GM19351 (cell line): ENCODE results near the gene VPS13D.
"Not testable (repeated sequence)": the region's sequence is repeated elsewhere in the genome, so short reads cannot be mapped to it uniquely, and the experiment has no call there.

Source experiments
- ATAC-seq: cut with Tn5 transposase; IDR thresholded peaks from one replicate; pipeline ENCODE4 v1.9.1; 2021; ENCODE audit warnings: mild to moderate bottlenecking, moderate library complexity; ENCODE audit not compliant: unreplicated experiment

VPS13D gene

GRCh38 chr1:12224092-12224491, 5.7 kb upstream of the VPS13D start:
- not testable (repeated sequence) for ATAC-seq

GRCh38 chr1:12228979-12229378, 851 bp upstream of the VPS13D start:
- no peak for ATAC-seq

- no peak for ATAC-seq
Measured at GRCh38 chr1:12229386-12229834, 420 bp upstream of the VPS13D start.

GRCh38 chr1:12230549-12231275, 882 bp downstream of the VPS13D start:
- ATAC-seq = peak; percentile 28

- no peak for ATAC-seq
Measured at GRCh38 chr1:12231276-12231595, 1.4 kb downstream of the VPS13D start.

GRCh38 chr1:12232221-12232620, 2.4 kb downstream of the VPS13D start:
- ATAC-seq = no peak

- no peak for ATAC-seq
Measured at GRCh38 chr1:12244078-12244477, 14.2 kb downstream of the VPS13D start.

GRCh38 chr1:12244585-12244984, 14.8 kb downstream of the VPS13D start:
- ATAC-seq = no peak

GRCh38 chr1:12245116-12245515, 15.3 kb downstream of the VPS13D start:
- no peak for ATAC-seq

- ATAC-seq = no peak
Measured at GRCh38 chr1:12245733-12246132, 15.9 kb downstream of the VPS13D start.

- ATAC-seq = no peak
Measured at GRCh38 chr1:12246584-12246983, 16.8 kb downstream of the VPS13D start.

- no peak for ATAC-seq
Measured at GRCh38 chr1:12249181-12249580, 19.4 kb downstream of the VPS13D start.

- ATAC-seq = no peak
Measured at GRCh38 chr1:12249748-12250147, 19.9 kb downstream of the VPS13D start.

- ATAC-seq = no peak
Measured at GRCh38 chr1:12251442-12251841, 21.6 kb downstream of the VPS13D start.

GRCh38 chr1:12255913-12256312, 26.1 kb downstream of the VPS13D start:
- no peak for ATAC-seq

GRCh38 chr1:12258272-12258671, 28.4 kb downstream of the VPS13D start:
- ATAC-seq = no peak

- no peak for ATAC-seq
Measured at GRCh38 chr1:12269351-12269750, 39.5 kb downstream of the VPS13D start.

GRCh38 chr1:12271033-12271432, 41.2 kb downstream of the VPS13D start:
- no peak for ATAC-seq

GRCh38 chr1:12272770-12273169, 42.9 kb downstream of the VPS13D start:
- no peak for ATAC-seq

- no peak for ATAC-seq
Measured at GRCh38 chr1:12275370-12275769, 45.5 kb downstream of the VPS13D start.

- no peak for ATAC-seq
Measured at GRCh38 chr1:12276225-12276624, 46.4 kb downstream of the VPS13D start.

GRCh38 chr1:12279003-12279402, 49.2 kb downstream of the VPS13D start:
- no peak for ATAC-seq
